ENCODE results near the gene SLC8A1. TPM values are rescaled to one million over a fixed set of nuclear protein-coding genes. Genes with fewer than 3 reads are reported as not detected.

Gene SLC8A1
- polyA plus RNA-seq, 1 donor, result 7.2 TPM

DNA sequence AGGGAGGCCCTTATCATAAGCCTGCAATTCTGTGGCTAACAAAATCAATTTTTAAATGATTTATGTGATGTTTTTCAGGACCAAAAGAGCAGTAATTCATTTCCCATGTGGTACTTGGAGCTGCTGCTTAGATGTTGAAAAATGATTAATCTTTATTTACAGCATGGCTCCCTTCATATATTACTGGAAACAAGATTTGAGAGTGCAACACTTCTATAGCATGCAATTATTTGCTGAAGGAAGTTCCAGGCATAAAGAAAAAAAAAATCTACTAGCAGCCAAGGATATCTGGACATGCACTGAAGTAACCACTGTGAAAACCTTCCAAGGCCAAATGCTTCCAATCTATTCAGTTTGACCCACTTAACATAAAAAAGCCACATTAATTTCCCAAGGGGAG is 186.3 kb downstream of the SLC8A1 start:
- DNase-seq, result no peak

- DNase-seq, result no peak
Measured at GRCh38 chr2:40261042-40261441, 190.8 kb downstream of the SLC8A1 start.

- no peak for DNase-seq
Measured at GRCh38 chr2:40260437-40260836, 191.5 kb downstream of the SLC8A1 start.

GRCh38 chr2:40259900-40260299 is 192.0 kb downstream of the SLC8A1 start:
- DNase-seq, result no peak

DNA sequence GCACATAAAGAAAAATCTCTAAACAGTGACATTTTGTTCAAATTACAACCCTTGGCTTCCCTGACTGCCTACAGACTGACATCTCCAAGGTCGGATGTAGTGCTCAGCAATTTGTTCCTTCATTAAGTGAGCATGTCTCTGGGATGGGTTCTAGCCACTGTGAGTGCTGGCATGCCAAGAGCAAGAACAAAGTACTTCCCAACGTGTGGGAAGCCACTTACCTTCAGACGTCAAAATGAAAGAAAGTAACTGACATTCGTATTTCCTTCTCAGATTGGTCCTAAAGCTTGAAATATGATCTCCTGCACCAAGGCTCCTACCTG is 193.8 kb downstream of the SLC8A1 start:
- DNase-seq, result no peak

- DNase-seq, result no peak
Measured at GRCh38 chr2:40257340-40258134, 194.4 kb downstream of the SLC8A1 start.

GRCh38 chr2:40256649-40257048 is 195.2 kb downstream of the SLC8A1 start:
- no peak for DNase-seq

DNA sequence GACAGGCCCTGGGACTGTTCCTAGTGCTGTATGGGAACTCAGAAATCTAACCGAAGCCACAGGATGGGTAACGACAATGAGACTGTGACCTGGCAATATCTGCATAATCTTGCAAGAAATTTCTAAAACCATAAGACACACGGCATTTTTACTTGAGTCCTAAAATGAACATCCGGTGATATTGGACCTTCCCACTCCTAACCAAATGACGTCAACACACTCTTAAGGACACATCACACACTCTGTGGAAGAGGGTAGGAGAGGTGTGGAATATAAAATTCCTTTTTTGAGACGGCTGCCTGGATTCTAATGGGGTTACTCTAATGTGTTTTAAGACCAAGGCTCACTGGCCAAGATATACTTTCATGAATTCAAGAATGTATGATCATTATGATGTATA is 195.9 kb downstream of the SLC8A1 start:
- no peak for DNase-seq

- no peak for DNase-seq
Measured at GRCh38 chr2:40255103-40255502, 196.8 kb downstream of the SLC8A1 start.

DNA sequence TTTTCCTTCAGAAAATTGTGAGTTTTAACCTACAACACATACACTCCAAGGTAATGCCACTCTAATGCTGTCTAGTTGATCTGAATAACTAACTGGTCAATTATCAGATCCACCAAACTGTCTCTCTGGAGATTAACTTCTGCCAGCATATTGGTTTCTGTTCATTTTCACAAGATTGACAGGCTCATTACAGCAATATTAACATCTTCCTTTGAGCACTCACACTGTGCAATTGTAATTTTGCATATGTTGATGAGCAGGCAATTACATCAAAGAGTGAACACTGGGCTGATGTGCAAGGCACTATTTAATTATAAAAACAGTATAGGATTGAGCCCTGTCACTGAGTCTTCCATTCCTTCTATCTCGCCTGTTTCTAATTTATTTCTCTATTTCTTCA is 197.3 kb downstream of the SLC8A1 start:
- DNase-seq, result no peak

DNA sequence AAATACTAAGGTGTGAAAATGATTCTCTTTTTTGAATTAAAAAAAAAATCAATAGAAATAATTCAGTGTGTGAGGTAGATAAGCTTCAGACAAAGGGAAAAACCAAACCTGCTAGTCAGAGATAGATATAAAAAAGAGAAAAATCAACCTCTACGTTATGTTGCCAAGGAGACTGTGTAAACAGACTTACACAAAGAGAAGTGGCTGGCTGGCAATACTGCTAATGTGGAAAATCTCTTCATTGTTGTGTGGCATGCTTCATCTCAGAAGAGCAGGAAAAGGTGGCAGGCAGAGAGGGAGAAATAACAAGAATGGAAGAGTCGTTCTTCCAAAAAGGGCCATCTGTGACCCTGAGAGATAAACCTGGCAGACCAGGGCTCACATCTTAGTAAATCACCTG is 200.8 kb downstream of the SLC8A1 start:
- DNase-seq, result no peak

GRCh38 chr2:40249577-40249976 is 202.3 kb downstream of the SLC8A1 start:
- no peak for DNase-seq

GRCh38 chr2:40248294-40248693 is 203.6 kb downstream of the SLC8A1 start:
- no peak for DNase-seq

- DNase-seq, result no peak
Measured at GRCh38 chr2:40244675-40245074, 207.2 kb downstream of the SLC8A1 start.

- DNase-seq, result no peak
Measured at GRCh38 chr2:40244251-40244650, 207.6 kb downstream of the SLC8A1 start.

DNA sequence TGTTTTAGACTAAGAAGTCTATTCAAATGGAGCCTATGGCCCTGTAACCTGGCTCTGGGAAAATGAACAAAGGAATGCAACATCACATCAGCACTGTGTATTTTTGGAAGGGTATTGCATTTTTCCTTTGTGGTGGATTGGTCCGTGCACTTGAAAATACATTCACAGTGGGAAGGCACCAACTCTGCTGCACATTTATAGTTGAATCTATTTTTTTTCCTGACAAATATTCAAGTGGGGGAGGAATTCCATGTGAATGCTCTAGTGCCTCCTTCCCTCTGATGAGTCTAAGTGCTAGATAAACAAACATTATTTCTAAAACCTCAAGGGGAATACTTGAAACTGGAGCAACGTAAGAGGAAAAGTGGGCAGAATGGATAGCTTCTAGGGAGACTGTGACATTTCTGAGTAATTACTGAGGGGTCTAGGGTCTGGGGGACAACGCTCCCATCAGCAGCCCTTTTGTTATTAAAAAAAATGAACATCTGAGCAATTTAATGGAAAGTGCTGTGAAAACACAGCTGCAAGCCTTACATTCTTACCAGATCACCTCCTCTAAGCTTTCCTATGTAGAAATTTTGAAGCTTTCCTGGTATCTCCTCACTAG is 208.2 kb downstream of the SLC8A1 start:
- DNase-seq, result no peak

DNA sequence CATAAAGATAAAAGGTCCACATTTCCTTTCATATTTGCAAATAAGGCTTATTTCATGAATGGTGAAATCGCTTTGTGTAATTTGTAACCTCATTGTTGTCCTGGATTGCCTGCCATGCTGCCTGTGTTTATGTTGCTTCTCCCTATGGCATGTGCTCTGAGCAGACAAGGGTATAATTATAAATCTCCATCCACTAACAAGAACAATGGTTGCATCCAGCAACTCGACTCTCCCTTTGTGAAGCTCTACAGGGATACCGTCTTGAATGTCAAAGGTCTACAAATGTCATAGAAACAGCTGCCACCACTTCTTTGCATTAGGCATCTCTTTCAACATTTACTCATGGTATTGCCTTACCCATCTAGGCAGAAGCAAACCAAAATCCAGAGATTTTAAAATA is 209.6 kb downstream of the SLC8A1 start:
- no peak for DNase-seq

- DNase-seq, result peak; percentile 76
Measured at GRCh38 chr2:40240070-40240469, 211.8 kb downstream of the SLC8A1 start.

DNA sequence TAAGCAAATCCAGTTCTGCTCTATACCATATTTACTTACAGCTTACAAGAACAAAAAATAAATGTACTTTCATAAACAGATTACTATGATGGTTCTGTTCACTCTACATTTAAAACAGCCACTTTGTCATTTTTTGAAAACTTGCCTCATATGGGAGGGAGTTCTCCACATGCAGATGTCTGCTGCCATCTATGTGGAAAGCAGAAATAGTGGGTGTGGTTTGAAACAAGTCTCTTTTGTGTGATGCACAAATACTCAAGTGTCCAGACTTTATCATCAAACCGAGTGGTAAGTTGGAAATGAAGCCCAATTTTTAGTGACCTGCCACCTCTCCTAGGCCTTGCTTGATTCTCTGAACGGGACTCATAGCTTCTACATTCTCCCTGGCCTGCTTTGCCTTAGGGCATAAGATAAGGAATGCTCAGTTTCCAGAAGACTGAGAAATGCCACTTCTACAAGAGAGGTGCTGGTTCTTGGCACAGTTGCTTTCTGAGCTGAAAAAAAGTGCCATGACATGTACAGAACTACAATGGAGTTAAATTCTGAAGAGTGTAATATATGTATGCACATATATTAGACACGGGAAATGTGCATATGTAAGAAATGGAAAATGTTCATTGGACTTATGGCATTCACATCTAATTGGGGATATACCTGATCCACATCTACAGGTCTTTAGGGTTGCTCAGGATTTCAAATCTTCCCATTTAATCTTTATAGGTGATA is 221.0 kb downstream of the SLC8A1 start:
- DNase-seq, result no peak

DNA sequence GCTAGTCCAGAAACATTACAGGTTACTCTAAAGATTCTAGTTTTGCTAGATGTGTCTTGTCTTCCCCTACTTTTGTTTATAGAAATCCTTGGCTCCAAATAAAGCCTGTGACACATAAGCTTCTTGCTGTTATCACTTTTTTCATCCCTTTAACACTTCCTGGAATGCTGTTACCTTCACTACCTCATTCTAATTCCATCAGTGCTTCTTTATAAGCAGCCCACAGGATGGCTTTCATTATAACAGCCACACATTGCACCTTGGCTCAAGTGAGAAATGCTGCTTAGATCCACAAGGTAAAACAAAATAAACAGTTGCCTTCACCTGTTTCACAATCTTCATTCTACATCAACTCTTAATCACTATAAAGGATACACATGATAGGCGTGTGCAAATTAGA is 221.7 kb downstream of the SLC8A1 start:
- DNase-seq, result no peak

DNA sequence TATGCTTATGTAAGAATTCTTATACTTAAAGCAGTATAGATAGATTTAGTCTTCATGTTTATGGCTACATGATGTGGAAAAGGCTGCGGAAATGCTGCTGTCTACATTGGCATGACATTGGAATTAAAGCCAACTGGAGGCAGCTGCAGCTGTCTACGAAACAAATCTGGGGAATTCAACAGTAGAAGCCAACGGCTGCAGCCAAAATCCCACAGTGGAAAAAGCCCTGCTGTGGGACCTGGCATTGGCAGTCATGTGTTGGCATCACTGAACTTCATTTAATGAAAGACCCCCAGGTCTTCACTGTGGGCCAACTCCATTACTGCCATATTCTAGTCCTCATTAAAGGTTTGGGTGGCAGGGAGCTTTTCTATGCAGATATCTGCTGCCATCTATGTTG is 223.6 kb downstream of the SLC8A1 start:
- peak; percentile 49 for DNase-seq

DNA sequence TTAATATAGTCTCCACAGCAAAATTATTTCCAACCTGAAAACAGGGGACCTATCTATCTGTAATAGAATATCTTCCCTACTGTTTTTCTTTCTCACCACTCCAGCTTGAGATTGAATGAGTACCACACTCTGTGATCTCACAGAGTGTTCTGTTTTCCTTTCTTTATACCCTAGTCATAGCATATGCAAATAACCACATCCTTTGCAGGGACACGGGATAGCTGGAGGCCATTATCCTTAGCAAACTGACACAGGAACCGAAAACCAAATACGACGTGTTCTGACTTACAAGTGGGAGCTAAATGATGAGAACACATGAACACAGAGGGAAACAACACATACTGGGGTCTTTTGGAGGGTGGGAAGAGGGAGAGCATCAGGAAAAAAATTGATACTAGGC is 224.7 kb downstream of the SLC8A1 start:
- no peak for DNase-seq

GRCh38 chr2:40226637-40227036 is 225.3 kb downstream of the SLC8A1 start:
- no peak for DNase-seq

- no peak for DNase-seq
Measured at GRCh38 chr2:40225670-40226210, 226.2 kb downstream of the SLC8A1 start.
